OCI-LY1 (cell line): ENCODE results near the gene NR2F1-AS1.

Experiments
- EZH2 ChIP-seq: fragments of 200-600 bp; sonication (generic), shearing (Covaris generic); IDR thresholded peaks from 2 replicates; pipeline ENCODE4 v1.8.0; 2017; ENCODE audit warnings: borderline replicate concordance, mixed run types, mild to moderate bottlenecking, antibody characterized with exemption, low read length, moderate library complexity, mixed read lengths
- TF ChIP-seq, protein P1 (sequence below): fragments of 200-600 bp; sonication (generic), shearing (Covaris generic); IDR thresholded peaks from 2 replicates; pipeline ENCODE4 v1.5.1; 2017; ENCODE audit warnings: mild to moderate bottlenecking, antibody characterized with exemption, low read length, moderate library complexity, mixed read lengths

DNA sequence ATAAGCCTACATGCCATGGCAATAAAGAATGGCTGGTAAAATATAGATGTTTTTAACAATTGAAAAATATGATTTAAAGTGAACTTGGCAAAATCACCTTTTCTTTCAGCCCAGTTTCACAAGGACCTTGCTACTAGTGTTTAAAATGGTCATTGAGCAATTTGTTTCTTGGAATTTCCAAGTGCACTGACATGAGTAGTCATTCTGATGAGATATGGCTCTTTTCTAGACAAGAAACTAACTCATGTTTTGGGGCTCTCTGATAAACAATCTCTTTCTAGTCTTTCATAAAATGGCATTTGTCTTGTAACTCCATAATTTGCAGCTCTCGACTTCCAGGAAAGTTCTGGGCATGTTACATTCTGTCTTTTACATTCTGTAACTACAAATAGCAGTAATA, 176.8 kb downstream of the NR2F1-AS1 start:
- TF ChIP-seq, protein P1, sequence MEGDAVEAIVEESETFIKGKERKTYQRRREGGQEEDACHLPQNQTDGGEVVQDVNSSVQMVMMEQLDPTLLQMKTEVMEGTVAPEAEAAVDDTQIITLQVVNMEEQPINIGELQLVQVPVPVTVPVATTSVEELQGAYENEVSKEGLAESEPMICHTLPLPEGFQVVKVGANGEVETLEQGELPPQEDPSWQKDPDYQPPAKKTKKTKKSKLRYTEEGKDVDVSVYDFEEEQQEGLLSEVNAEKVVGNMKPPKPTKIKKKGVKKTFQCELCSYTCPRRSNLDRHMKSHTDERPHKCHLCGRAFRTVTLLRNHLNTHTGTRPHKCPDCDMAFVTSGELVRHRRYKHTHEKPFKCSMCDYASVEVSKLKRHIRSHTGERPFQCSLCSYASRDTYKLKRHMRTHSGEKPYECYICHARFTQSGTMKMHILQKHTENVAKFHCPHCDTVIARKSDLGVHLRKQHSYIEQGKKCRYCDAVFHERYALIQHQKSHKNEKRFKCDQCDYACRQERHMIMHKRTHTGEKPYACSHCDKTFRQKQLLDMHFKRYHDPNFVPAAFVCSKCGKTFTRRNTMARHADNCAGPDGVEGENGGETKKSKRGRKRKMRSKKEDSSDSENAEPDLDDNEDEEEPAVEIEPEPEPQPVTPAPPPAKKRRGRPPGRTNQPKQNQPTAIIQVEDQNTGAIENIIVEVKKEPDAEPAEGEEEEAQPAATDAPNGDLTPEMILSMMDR, result no peak
- TF ChIP-seq EZH2, result no peak
